HG03064 (cell line): Measurements from ENCODE around the gene HEYL.
"Not testable (repeated sequence)": the region's sequence is repeated elsewhere in the genome, so short reads cannot be mapped to it uniquely, and the experiment has no call there.

Experiments
- ATAC-seq: cut with Tn5 transposase; IDR thresholded peaks from one replicate; pipeline ENCODE4 v1.9.1; 2021; ENCODE audit warnings: low read depth; ENCODE audit not compliant: unreplicated experiment

The HEYL gene

GRCh38 chr1:39613250-39613649, 26.2 kb downstream of the HEYL start:
- ATAC-seq = no peak

- no peak for ATAC-seq
Observed at GRCh38 chr1:39609618-39610331, 29.7 kb downstream of the HEYL start.

GRCh38 chr1:39608921-39609320, 30.5 kb downstream of the HEYL start:
- no peak for ATAC-seq

GRCh38 chr1:39603677-39604076, 35.8 kb downstream of the HEYL start:
- not testable (repeated sequence) for ATAC-seq

- not testable (repeated sequence) for ATAC-seq
Observed at GRCh38 chr1:39601667-39602255, 37.7 kb downstream of the HEYL start.

- ATAC-seq = no peak
Observed at GRCh38 chr1:39596163-39596562, 43.3 kb downstream of the HEYL start.

- no peak for ATAC-seq
Observed at GRCh38 chr1:39593386-39593785, 46.1 kb downstream of the HEYL start.

- ATAC-seq = no peak
Observed at GRCh38 chr1:39592069-39592468, 47.4 kb downstream of the HEYL start.

- no peak for ATAC-seq
Observed at GRCh38 chr1:39590546-39590945, 48.9 kb downstream of the HEYL start.

- no peak for ATAC-seq
Observed at GRCh38 chr1:39585933-39586332, 53.5 kb downstream of the HEYL start.

- ATAC-seq = peak; percentile 34
Observed at GRCh38 chr1:39576016-39576657, 63.3 kb downstream of the HEYL start.

- ATAC-seq = no peak
Observed at GRCh38 chr1:39575191-39576015, 64.0 kb downstream of the HEYL start.

- ATAC-seq = no peak
Observed at GRCh38 chr1:39574646-39575045, 64.8 kb downstream of the HEYL start.
